H1 (cell line): ENCODE data around the gene BTBD9. TPM values are rescaled to one million over a fixed set of nuclear protein-coding genes. Genes with fewer than 3 reads are reported as not detected.

Experiments
- CBX5 ChIP-seq: fragments of 300-800, 300-1000 bp; sonication (generic); IDR thresholded peaks from 2 replicates; pipeline ENCODE4 v1.7.1; 2016; ENCODE audit warnings: antibody characterized with exemption, low read length, low read depth
- KDM1A ChIP-seq: fragments of 200-600, 300-600 bp; sonication (generic); IDR thresholded peaks from 2 replicates; pipeline ENCODE4 v1.7.1; 2016; ENCODE audit warnings: mild to moderate bottlenecking, low read length, borderline replicate concordance
- MAFK ChIP-seq: IDR thresholded peaks from 2 replicates; pipeline ENCODE4 v1.6.1; 2012; ENCODE audit warnings: low read depth, mild to moderate bottlenecking, improper control_type of control experiment, low read length
- polyA plus RNA-seq, 7 experiments: library from polyadenylated mRNA; depleted of rRNA in 3 of 7; stranded (reverse) in 5 of 7; unstranded in 2 of 7; fragments of >200 nt in 5 of 7; fragments of 200-250 nt in 2 of 7; gene quantifications; 1 replicate in 5 of 7; 2 replicates in 1 of 7; 4 replicates in 1 of 7; pipeline versions ENCODE4 v1.2.1 to v1.2.3, GENCODE V29; 2011 to 2013; ENCODE audit warnings: missing spikeins in 2 of 7, mixed read lengths in 2 of 7
- total RNA-seq: library from RNA; stranded (reverse); fragmentation: NEBNext Ultra II Directional; extraction: Animal tissue kit (Norgen Biotek cat#: 25700); gene quantifications from 2 replicates; pipeline ENCODE4 v1.2.1, GENCODE V29; 2021
- TF ChIP-seq, protein P1 (sequence below): IDR thresholded peaks from 2 replicates; pipeline ENCODE4 v1.6.1; 2011; ENCODE audit warnings: low read length, improper control_type of control experiment

BTBD9 gene
- total and polyA plus RNA-seq, 2 of the 8 experiments (the other 6 are each of a cell fraction or from before 2014, with no cell fraction given), result 0.92 to 4.1 TPM

DNA sequence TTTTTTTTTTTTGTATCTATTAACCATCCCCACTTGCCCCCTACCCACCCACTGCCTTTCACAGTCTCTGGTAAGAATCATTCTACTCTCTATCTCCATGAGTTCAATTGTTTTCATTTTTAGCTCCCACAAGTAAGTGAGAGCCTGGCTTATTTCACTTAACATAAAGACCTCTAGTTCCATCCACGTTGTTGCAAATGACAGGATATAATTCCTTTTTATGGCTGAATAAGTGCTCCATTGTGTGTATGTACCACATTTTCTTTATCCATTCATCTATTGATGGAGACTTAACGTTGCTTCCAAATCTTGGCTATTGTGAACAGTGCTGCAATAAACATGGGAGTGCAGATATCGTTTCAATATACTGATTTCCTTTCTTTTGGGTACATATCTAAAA lies 328.5 kb downstream of the BTBD9 start (continued):
- TF ChIP-seq, protein P1, sequence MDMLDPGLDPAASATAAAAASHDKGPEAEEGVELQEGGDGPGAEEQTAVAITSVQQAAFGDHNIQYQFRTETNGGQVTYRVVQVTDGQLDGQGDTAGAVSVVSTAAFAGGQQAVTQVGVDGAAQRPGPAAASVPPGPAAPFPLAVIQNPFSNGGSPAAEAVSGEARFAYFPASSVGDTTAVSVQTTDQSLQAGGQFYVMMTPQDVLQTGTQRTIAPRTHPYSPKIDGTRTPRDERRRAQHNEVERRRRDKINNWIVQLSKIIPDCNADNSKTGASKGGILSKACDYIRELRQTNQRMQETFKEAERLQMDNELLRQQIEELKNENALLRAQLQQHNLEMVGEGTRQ, result no peak
- TF ChIP-seq KDM1A (no peak), CBX5 (no peak), MAFK (no peak)
